Measurements from ENCODE around the gene ADD1.

ADD1 gene

DNA sequence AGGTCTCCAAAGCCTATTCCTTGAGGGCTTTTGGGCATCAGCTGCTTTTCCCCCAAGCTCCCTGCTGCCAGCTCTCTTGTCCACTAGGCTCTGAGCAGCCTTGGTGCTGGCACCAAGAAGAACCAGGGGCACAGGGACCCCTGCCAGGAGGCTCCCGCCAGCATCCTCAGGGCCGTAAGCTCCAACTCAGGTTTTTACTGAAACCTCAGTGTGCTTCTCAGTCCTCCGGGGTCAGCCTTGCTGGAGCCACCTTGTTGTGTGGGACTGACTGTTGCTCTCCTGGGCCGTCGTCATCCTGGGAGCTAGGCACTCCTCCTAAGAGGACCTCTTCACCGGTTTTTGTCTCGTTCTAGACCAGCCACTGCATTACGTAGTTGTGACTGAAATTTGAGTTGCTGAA is 80.6 kb downstream of the ADD1 start:
- H3K4me1 ChIP-seq (ENCODE audit: insufficient read depth, low read length): no peaks in the 10 kb centered on the region
- H3K27ac ChIP-seq (ENCODE audit: low read depth, low read length): no peak overlapping the region
- H3K9ac ChIP-seq (ENCODE audit: low read length): no peak overlapping the region
- peaks cover 65% of the 10 kb centered on the region for H3K36me3 ChIP-seq (ENCODE audit: insufficient read depth, low read length)
- H3K27me3 ChIP-seq (ENCODE audit: control insufficient read depth in 1 of 2, insufficient read depth in 2 of 2, low read length in 2 of 2): no peaks in the 10 kb centered on the region
- no peak overlapping the region for H3K4me3 ChIP-seq (ENCODE audit: low read depth in 1 of 2, low read length in 2 of 2)
- no peaks in the 10 kb centered on the region for H3K9me3 ChIP-seq (ENCODE audit: low read length)

DNA sequence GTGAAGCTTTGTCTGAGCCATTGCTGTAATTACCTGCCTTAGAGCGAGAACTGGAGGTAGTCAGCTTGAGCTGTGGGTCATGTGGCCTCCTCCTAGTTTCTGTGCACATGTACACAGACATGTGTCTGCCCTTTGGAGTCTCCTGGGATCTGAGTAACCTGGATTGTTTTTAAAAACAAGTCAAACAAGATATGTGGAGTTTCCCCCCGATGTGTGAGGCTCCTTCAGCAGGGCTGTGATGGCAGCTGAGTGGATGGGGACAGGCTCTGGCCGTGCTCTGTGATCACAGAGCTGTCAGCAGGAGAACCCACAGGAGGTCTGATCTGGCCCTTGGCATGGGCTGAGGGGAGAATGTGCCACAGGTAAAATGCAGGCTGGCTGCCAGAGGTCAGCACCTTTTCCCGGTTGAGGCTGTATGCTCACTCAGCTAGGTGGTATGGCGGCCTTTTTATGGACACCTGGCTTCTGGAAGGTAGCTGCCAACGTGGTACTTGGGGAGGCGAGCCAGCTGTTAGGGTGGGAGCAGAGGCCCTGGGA is 81.2 kb downstream of the ADD1 start:
- no peaks in the 10 kb centered on the region for H3K4me1 ChIP-seq (ENCODE audit: insufficient read depth, low read length)
- no peak overlapping the region for H3K9ac ChIP-seq (ENCODE audit: low read length)
- H3K9me3 ChIP-seq (ENCODE audit: low read length): no peaks in the 10 kb centered on the region
- no peaks in the 10 kb centered on the region for H3K27me3 ChIP-seq (ENCODE audit: control insufficient read depth in 1 of 2, insufficient read depth in 2 of 2, low read length in 2 of 2)
- no peak overlapping the region for H3K27ac ChIP-seq (ENCODE audit: low read depth, low read length)
- H3K36me3 ChIP-seq (ENCODE audit: insufficient read depth, low read length): peaks cover 70% of the 10 kb centered on the region
- H3K4me3 ChIP-seq (ENCODE audit: low read depth in 1 of 2, low read length in 2 of 2): no peak overlapping the region

DNA sequence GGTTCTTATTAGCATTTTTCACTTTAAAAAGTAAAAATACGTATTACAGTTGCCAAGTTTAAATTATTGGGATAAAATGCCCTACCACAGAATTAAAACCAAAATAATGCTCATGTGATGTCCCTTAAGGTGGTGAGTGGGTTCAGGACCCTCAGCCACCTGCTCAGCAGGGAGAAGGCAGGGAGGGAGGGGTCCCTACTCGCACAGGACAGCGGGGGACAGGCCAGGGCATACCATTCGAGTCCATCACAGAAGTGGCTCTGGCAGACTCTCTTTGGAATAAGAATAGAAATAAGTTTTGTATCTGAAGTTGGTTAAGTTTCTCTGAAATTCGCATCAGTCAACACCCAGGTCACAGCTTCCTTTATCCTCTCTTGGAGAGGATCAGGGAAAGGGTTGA is 81.9 kb downstream of the ADD1 start:
- no peak overlapping the region for H3K27ac ChIP-seq (ENCODE audit: low read depth, low read length)
- no peak overlapping the region for H3K4me3 ChIP-seq (ENCODE audit: low read depth in 1 of 2, low read length in 2 of 2)
- no peak overlapping the region for H3K9ac ChIP-seq (ENCODE audit: low read length)
- peaks cover 76% of the 10 kb centered on the region for H3K36me3 ChIP-seq (ENCODE audit: insufficient read depth, low read length)
- no peaks in the 10 kb centered on the region for H3K9me3 ChIP-seq (ENCODE audit: low read length)
- no peaks in the 10 kb centered on the region for H3K27me3 ChIP-seq (ENCODE audit: control insufficient read depth in 1 of 2, insufficient read depth in 2 of 2, low read length in 2 of 2)
- no peaks in the 10 kb centered on the region for H3K4me1 ChIP-seq (ENCODE audit: insufficient read depth, low read length)

DNA sequence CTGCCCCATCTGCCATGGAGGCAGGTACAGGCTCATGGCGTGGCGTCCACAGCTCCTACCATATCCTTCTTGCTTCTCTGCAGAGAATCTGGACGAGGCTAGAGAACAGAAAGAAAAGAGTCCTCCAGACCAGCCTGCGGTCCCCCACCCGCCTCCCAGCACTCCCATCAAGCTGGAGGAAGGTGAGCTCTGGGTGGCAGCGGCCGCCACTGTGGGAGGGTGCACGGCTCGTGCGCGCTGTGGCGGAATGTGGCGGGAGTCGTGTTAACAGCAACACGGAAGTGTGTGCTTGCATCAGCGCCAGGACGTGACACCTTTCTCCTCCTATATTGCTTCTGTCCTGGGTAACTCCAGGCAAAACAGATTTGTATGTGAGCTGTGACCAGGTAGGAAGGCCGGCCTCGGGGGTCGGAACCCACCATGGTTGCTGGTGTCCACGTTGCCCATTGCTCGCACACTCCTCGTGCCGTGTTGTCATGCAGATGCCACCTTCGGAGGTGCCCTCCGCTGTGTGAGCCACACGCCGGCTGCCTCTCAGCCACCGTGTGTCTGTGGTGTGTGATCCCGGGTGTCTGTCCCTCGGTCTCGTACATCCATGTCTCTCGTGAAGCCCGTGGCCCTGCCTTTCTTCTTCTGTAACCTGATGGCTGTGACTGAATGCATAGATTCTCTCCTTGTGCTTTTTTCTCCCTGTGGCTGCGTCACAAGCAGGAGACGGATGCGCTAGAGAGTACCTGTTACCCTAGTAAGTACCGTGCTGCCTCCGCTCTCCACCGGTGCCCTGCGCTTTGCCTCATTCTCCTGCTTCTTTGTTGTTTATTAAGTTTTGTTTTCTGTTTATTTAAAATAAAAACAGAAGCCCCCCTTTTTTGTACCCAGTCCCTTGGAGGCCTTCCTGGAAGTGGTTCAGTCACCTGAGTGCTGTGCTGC is 82.6 kb downstream of the ADD1 start:
- Histone ChIP-seq H3K4me1 (ENCODE audit: insufficient read depth, low read length) (no peaks in the 10 kb centered on the region), H3K27me3 (ENCODE audit: control insufficient read depth in 1 of 2, insufficient read depth in 2 of 2, low read length in 2 of 2) (no peaks in the 10 kb centered on the region), H3K9ac (ENCODE audit: low read length) (no peak overlapping the region), H3K4me3 (ENCODE audit: low read depth in 1 of 2, low read length in 2 of 2) (no peak overlapping the region), H3K36me3 (ENCODE audit: insufficient read depth, low read length) (peaks cover 76% of the 10 kb centered on the region), H3K27ac (ENCODE audit: low read depth, low read length) (no peak overlapping the region), H3K9me3 (ENCODE audit: low read length) (no peaks in the 10 kb centered on the region)

GRCh38 chr4:2927016-2927695 is 83.5 kb downstream of the ADD1 start:
- Histone ChIP-seq H3K9me3 (ENCODE audit: low read length) (no peaks in the 10 kb centered on the region), H3K27me3 (ENCODE audit: control insufficient read depth in 1 of 2, insufficient read depth in 2 of 2, low read length in 2 of 2) (no peaks in the 10 kb centered on the region), H3K4me1 (ENCODE audit: insufficient read depth, low read length) (no peaks in the 10 kb centered on the region), H3K9ac (ENCODE audit: low read length) (no peak overlapping the region), H3K36me3 (ENCODE audit: insufficient read depth, low read length) (peaks cover 76% of the 10 kb centered on the region), H3K27ac (ENCODE audit: low read depth, low read length) (no peak overlapping the region), H3K4me3 (ENCODE audit: low read depth in 1 of 2, low read length in 2 of 2) (no peak overlapping the region)

DNA sequence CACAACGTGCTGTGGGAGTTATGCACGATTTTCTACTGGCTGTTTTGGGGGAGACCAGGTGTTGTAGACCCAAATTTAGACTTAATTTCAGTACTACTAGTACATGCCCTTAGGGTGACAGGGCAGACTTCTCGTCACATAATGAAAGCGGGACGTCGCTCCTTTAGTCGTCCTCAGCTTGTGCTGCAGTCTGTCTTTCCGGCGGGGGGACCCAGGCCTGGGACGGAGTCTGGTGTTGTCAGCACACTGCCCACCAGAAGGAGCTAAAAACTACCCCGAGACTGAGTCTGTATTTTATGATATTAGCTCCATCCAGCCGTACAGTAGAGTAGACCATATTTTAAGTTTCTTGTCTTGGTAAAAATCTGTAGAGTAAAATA is 84.0 kb downstream of the ADD1 start:
- H3K4me1 ChIP-seq (ENCODE audit: insufficient read depth, low read length): peaks cover under 1% of the 10 kb centered on the region
- H3K36me3 ChIP-seq (ENCODE audit: insufficient read depth, low read length): peaks cover 71% of the 10 kb centered on the region
- H3K9ac ChIP-seq (ENCODE audit: low read length): no peak overlapping the region
- no peaks in the 10 kb centered on the region for H3K27me3 ChIP-seq (ENCODE audit: control insufficient read depth in 1 of 2, insufficient read depth in 2 of 2, low read length in 2 of 2)
- H3K4me3 ChIP-seq (ENCODE audit: low read depth in 1 of 2, low read length in 2 of 2): no peak overlapping the region
- H3K9me3 ChIP-seq (ENCODE audit: low read length): no peaks in the 10 kb centered on the region
- H3K27ac ChIP-seq (ENCODE audit: low read depth, low read length): no peak overlapping the region

- no peak overlapping the region for H3K9ac ChIP-seq (ENCODE audit: low read length)
- H3K27me3 ChIP-seq (ENCODE audit: control insufficient read depth in 1 of 2, insufficient read depth in 2 of 2, low read length in 2 of 2): no peaks in the 10 kb centered on the region
- H3K4me1 ChIP-seq (ENCODE audit: insufficient read depth, low read length): peaks cover 3% of the 10 kb centered on the region
- no peak overlapping the region for H3K27ac ChIP-seq (ENCODE audit: low read depth, low read length)
- no peaks in the 10 kb centered on the region for H3K9me3 ChIP-seq (ENCODE audit: low read length)
- H3K36me3 ChIP-seq (ENCODE audit: insufficient read depth, low read length): peaks cover 63% of the 10 kb centered on the region
- no peak overlapping the region for H3K4me3 ChIP-seq (ENCODE audit: low read depth in 1 of 2, low read length in 2 of 2)
These were observed 84.9 kb downstream of the ADD1 start for GRCh38 chr4:2928242-2929176.

DNA sequence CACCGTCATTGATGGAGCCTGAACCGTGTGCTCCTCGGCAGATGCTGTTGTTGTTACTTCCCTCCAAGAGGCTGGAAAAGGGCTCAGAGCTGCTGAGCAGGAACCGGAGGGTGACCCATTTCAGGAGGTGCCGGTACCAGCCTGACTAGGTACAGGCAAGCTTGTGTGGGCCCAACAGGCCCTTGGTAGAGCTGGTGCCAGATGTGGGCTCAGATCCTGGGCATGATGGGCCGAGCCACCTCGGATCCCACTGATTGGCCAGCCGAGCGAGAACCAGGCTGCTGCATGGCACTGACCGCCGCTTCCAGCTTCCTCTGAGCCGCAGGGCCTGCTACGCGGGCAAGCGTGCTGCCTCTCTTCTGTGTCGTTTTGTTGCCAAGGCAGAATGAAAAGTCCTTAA is 85.8 kb downstream of the ADD1 start:
- H3K9ac ChIP-seq (ENCODE audit: low read length): no peak overlapping the region
- H3K4me3 ChIP-seq (ENCODE audit: low read depth in 1 of 2, low read length in 2 of 2): no peak overlapping the region
- H3K4me1 ChIP-seq (ENCODE audit: insufficient read depth, low read length): peaks cover 3% of the 10 kb centered on the region
- H3K36me3 ChIP-seq (ENCODE audit: insufficient read depth, low read length): peaks cover 53% of the 10 kb centered on the region
- no peak overlapping the region for H3K27ac ChIP-seq (ENCODE audit: low read depth, low read length)
- H3K27me3 ChIP-seq (ENCODE audit: control insufficient read depth in 1 of 2, insufficient read depth in 2 of 2, low read length in 2 of 2): no peaks in the 10 kb centered on the region
- H3K9me3 ChIP-seq (ENCODE audit: low read length): no peaks in the 10 kb centered on the region

DNA sequence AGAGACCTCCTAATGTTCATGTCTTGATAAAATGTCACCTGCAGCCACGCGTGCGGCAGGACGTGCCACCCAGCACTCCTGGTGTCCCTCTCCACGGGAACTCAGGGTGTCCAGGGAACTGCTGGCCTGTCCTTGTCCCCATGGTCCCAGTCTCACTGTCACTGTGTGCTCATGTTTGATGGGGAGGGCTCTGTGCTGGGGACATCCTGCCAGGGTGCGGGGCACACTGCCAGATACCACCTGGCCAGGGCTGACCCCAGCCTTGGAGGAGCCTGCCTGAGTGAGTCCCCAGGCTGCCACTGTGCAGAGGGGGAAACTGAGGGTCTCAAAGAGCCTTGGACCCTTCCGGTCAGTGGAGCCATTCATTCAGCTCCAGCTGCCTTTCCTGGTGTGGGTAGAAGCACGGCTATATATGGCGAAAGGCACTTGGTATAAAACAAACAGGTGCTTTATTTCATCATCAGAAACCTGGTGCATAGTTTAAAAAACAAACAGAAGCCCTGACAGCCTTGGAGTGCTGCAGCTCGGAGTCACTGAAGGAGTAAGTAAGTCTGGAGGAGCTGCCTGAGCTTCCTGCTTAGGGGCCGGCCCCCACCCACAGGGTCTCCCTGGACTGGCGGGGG is 86.6 kb downstream of the ADD1 start:
- no peaks in the 10 kb centered on the region for H3K9me3 ChIP-seq (ENCODE audit: low read length)
- H3K27me3 ChIP-seq (ENCODE audit: control insufficient read depth in 1 of 2, insufficient read depth in 2 of 2, low read length in 2 of 2): no peaks in the 10 kb centered on the region
- peaks cover 48% of the 10 kb centered on the region for H3K36me3 ChIP-seq (ENCODE audit: insufficient read depth, low read length)
- no peak overlapping the region for H3K27ac ChIP-seq (ENCODE audit: low read depth, low read length)
- H3K9ac ChIP-seq (ENCODE audit: low read length): no peak overlapping the region
- H3K4me1 ChIP-seq (ENCODE audit: insufficient read depth, low read length): peaks cover 4% of the 10 kb centered on the region
- no peak overlapping the region for H3K4me3 ChIP-seq (ENCODE audit: low read depth in 1 of 2, low read length in 2 of 2)

DNA sequence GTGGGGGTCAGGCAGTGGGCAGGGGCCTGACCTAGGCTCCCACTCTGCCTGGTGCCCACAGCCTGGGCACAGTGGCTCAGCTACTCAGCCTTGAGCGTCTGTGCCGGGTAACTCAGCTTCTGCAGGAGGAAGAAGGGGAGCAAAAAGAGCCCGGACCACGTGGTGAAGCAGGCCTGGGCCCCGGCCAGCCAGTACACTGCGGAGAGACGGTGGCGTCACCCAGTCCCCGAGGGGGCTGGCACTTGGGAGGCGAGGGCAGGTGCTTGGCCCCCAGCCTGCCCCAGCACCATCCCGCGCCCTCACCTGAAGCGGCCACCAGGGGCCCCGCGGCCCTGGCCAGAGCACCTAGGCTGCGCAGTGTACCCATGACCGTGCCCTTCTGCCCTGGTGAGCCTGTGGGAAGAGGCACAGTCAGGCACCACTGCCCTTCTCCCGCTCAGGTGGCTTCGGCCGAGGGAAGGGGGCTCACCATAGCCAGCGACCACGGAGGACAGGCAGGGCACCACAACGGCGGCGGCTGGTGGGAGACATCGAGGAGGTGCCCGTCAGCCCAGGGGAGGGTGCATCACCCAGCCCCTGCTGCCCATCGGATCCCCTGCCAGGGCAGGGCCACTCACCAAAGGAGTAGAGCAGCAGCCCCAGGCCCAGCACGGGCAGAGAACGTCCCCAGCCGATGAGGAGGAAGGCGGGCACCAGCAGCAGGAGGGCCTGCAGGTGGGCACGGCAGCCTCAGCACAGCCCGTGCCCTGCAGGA is 87.3 kb downstream of the ADD1 start:
- Histone ChIP-seq H3K4me3 (ENCODE audit: low read depth in 1 of 2, low read length in 2 of 2) (no peak overlapping the region), H3K36me3 (ENCODE audit: insufficient read depth, low read length) (peaks cover 43% of the 10 kb centered on the region), H3K27me3 (ENCODE audit: control insufficient read depth in 1 of 2, insufficient read depth in 2 of 2, low read length in 2 of 2) (no peaks in the 10 kb centered on the region), H3K4me1 (ENCODE audit: insufficient read depth, low read length) (peaks cover 10% of the 10 kb centered on the region), H3K9ac (ENCODE audit: low read length) (no peak overlapping the region), H3K9me3 (ENCODE audit: low read length) (no peaks in the 10 kb centered on the region), H3K27ac (ENCODE audit: low read depth, low read length) (no peak overlapping the region)
